DMS 273 (cell line): ENCODE data around the gene KRT37.

Experiments
- DNase-seq: peaks from one replicate; lab custom pipeline; 2025; ENCODE audit not compliant: unreplicated experiment; lab: John Stamatoyannopoulos, UW

KRT37 gene

GRCh38 chr17:41377546-41377945, 46.8 kb downstream of the KRT37 start:
- DNase-seq, result no peak
